Ovary (tissue), 3 donors: ENCODE measurements around the gene FXYD4.

ENCODE experiments used
- EP300 ChIP-seq: sonication (generic); formaldehyde crosslinking; IDR thresholded peaks from one replicate; pipeline ENCODE4 v1.6.1; 2017; ENCODE audit warnings: antibody characterized with exemption
- POLR2A ChIP-seq: fragments of 450-650 bp; IDR thresholded peaks from one replicate; pipeline ENCODE4 v1.6.1; 2017; ENCODE audit warnings: antibody characterized with exemption, mild to moderate bottlenecking, moderate library complexity
- TF ChIP-seq, protein P1 (sequence below), 3 donors: fragments of 450-650 bp in 2 of 3; fragments of 200-600 bp in 1 of 3; IDR thresholded peaks; one replicate each; pipeline versions ENCODE4 v1.5.1 to v1.8.0; 2016 to 2022; ENCODE audit warnings: antibody characterized with exemption in 3 of 3, mild to moderate bottlenecking in 1 of 3
- donor health status: DM: no; HTN: no; CAD: no.

DNA sequence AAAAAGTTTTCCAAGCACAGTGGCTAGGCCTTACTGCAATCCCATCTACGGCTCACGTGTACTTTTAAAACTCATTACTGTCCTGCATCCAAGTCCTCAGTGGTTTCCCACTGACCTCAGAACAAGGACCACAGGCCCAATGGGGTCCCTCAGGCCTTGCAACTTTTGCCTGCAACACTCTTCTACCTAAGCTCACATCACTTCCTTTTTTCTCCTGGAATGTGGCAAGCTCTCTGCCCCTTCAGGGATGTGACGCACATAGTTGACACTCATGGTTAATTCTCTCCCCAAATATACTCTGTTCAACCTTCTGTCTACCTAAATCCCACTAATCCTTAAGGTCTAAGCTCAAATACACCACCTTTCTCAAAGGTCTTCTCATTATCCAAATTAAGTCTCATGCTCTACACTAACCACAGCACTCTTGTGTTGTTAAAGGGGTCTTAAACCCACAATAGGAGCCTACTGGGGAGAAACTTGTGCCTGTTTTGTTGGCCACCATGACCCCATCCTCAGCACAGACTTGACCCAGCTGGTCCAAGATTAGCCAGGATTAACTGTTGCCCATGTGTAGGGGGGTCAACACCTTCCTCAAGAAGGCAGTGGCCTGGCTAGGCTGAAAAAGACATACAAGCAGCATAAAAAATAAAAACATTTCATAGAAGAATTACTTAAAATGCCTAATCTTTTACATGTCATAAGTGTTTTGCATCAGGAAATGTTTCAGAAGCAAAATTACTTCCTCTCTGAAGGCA is 22.3 kb downstream of the FXYD4 start:
- TF ChIP-seq POLR2A = no peak
- TF ChIP-seq, protein P1, sequence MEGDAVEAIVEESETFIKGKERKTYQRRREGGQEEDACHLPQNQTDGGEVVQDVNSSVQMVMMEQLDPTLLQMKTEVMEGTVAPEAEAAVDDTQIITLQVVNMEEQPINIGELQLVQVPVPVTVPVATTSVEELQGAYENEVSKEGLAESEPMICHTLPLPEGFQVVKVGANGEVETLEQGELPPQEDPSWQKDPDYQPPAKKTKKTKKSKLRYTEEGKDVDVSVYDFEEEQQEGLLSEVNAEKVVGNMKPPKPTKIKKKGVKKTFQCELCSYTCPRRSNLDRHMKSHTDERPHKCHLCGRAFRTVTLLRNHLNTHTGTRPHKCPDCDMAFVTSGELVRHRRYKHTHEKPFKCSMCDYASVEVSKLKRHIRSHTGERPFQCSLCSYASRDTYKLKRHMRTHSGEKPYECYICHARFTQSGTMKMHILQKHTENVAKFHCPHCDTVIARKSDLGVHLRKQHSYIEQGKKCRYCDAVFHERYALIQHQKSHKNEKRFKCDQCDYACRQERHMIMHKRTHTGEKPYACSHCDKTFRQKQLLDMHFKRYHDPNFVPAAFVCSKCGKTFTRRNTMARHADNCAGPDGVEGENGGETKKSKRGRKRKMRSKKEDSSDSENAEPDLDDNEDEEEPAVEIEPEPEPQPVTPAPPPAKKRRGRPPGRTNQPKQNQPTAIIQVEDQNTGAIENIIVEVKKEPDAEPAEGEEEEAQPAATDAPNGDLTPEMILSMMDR (IDR thresholded peaks at IDR 0.05) = no peak
- no peak for TF ChIP-seq EP300
